Fibroblast of peridontal ligament (primary cell): ENCODE results near the gene REV1.
"Not testable (repeated sequence)": the region's sequence is repeated elsewhere in the genome, so short reads cannot be mapped to it uniquely, and the experiment has no call there.

Source experiments
- DNase-seq: peaks from one replicate; pipeline ENCODE4 v3.0.0-alpha.2; 2010; ENCODE audit errors: extremely low read depth

REV1 gene

DNA sequence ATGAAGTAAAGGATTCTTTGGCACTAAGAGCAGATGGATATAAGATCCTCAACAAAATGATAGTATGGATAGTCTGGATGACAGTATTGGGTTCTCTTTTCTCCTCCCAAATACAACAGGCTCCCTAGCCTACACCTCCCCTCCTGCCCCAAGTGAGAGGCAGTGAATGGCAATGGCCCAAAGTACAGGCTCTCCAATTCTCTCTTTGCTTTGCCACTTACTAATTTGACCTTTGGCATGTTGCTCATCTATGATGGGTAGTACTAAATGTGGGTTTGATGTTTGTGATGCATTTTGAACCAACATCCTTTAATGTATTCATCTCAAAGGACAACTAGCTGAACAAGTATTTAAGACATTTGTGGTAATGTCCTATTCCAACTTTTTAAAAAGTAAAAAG lies 86.7 kb downstream of the REV1 start:
- DNase-seq, result peak; percentile 11

DNA sequence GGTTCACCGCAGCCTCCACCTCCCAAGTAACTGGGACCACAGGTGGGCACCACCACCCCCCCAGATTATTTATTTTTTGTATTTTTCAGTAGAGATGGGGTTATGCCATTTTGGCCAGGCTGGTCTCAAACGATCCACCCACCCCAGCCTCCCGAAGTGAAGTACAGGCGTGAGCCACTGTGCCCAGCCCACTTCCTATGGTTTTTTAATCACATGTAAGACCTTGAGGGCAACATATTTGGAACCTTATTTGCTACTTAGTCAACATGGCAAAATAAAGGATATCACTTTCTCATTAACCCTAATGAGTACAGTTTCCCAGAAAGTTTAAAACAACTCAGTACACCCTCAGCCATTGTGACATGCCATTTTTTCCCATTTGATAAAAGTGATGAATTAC lies 88.0 kb downstream of the REV1 start:
- no peak for DNase-seq

DNA sequence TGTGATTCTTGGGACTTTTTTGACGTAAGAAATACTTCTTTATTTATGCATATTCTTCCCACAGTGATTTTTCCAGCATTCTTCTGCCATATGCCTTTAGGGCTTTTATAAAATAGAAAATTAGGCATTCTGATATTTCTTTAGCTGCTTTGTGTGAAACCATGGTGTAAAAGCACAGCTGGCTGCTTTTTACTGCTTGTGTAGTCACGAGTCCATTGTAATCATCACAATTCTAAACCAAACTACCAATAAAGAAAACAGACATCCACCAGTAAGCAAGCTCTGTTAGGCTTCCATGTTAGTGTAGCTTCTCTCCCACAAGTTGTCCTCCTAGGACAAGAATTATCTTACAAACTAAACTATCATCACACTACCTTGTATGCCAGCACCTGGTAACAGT lies 90.0 kb downstream of the REV1 start:
- DNase-seq, result no peak

DNA sequence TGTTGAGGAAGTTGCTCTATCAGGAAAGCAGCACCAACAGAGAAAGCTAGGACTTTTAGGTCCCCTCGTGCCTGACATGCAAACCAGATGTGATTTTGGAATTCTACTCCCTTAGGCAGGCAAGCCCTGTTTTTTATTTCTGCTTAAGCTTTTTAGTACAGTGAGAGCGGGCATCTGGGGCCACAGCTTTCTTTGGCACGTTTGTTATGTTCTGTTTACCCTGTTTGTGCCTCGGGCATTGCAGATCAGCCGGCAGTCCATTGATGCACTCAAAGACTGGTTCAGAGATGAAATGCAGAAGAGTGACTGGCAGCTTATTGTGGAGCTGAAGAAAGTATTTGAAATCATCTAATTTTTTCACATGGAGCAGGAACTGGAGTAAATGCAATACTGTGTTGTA lies 90.8 kb downstream of the REV1 start:
- no peak for DNase-seq

DNA sequence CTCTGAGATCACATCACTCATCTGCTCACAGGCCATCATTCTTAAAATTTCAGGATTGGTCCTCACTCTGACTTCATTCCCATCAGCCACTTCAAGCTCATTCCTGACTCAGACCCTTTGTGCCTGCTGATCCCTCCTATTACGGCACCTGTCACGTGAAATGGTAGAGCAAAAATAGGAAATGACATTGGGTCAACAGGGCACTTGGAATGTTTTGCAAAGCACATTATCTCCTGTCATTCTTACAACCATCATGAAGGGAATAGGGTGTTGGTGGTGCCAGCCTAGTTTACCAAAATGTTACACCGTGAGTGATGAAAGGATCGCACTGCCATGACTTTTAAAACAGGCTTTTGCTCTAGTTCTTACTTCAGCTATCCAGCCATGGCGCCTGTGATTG lies 91.5 kb downstream of the REV1 start:
- no peak for DNase-seq

DNA sequence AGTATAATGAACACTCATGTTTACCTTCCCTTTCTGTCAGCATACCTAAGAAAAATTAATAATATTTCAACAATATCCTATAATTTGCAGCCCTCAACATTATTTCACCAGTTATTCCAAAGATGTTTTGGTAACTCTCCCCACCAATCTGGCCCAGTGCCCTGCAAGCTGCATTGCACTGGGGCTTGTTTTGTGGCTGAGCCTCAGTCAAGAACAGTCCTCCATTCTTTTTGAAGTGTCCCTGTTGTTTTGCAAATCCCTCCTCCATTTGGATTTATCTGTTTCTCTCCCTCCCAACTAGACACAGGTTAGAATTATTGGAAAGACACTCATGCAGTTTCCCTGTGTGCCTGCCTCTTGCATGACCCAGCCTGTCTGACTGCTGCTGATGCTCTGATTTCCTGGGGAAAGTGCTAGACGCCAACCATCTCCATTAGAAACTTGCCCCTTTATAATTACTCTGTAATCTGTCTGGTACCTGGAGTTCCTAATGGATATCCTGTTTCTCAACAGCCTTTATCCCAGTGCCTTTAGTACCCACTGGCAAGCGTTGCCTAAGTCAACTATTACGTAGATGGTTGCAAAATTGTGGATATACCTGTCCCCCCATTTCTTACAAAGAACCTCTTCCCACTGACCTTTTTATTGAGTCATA lies 92.4 kb downstream of the REV1 start:
- DNase-seq, result no peak

DNA sequence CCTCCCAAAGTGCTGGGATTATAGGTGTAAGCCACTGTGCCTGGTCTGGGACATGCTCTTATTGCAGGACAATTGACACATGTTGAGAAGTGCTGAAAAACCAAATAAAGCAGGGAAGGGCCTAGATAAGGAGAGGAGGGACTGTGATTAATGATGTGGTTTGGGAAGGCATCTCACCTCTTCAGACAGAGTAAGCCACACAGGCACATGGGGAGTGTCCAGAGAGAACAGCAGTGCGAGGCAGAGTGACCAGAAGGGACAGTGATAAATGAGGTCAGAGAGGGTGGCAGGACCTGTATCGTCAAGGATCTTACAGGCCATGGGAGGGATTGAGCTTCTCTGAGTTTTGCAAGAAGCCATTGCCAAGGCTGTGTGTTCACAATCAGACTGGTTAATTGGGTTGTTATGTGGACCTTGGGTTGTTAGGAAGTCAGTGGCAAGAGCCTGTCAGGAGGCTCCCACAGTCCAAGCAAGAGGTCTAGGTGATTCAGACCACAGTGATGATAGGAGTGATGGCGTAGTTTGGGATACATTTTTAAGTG lies 94.2 kb downstream of the REV1 start:
- DNase-seq, result no peak

DNA sequence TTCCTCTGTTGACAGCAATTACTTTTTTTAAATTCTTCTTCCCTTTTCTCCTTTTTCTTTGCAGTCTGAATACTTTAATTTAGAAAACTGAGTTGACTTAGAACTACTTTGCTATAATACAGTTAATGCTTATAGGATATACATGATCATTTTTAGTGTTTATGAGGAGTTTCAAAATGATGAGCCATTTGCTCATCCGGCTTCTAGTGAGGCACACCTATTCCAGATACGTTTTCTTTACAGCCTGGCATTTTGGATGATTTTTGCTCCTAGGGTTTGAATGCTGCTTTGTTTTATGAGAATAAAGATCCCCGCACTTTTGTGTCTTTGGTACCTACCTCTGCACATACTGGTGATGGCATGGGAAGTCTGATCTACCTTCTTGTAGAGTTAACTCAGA lies 99.9 kb downstream of the REV1 start:
- DNase-seq, result no peak

DNA sequence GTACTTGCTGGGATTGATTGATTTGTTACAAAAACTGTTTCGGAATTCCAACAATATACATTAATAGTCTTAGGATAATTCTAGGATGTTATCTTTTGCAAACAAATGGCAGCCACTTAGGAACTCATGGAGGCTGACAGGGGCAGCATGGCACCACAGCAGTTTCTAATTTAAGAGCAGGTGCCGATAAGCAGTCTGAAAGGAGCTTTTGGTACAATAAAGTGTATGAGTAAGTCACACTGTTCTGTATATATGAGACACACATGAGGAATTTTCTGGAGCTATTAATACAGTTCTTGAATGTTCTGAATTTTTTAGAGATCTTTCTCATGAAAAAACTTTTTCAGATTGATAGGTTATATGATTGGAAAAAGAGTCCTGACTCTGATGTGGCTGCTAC lies 100.4 kb downstream of the REV1 start:
- peak; percentile 49 for DNase-seq

DNA sequence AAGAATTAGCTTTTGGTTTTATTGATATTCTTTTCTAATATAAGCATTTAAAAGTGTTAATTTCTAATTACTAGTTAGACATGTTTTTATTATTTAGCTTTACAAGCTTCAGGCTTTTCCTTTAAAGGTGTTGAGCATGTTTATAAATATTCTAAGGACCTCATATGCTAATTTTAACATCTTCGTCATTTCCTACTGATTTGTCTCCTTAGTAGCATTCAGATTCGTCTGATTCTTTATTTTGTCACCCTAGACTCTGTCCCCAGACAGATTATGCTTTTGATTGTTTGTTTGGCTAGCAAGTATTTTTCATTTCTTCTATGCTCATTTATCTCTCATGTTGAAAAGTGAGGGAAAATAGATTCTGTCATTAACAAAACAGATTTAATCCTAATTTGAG lies 100.9 kb downstream of the REV1 start:
- no peak for DNase-seq

DNA sequence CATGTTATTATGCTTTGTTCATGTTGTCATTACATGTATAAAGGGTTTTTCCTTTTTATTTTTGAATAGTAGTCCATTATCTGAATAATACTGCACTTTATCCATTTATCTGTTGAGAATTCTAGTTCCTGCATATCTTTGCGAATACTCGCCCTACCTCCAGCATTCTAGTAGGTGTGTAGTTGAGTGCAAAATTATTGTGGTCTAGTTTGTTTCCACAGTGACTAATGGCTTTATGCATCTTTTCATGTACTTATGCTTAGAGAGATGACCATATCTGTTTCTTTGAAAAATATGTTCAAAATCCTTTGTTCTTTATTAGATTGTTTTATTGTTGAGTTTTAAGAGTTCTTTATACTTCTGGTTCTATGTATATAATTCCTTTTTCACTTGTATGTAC lies 103.8 kb downstream of the REV1 start:
- no peak for DNase-seq

DNA sequence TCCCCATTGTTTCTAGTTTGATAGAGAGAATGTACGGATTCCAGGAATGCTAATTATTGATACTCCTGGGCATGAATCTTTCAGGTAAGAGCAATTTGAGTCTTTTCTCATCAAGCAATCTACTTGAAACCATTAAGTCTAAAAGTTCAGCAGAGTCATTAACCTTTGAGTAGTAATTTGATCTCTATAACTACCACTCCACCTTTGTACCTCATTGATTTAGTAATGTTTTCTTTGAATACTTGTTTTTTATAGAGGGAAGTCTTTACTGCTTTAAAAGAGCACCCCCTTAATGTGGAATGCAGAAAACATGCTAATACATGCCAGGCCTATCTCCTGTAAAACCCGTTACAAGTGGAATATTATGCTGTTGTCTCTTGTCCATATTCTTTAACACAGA lies 107.7 kb downstream of the REV1 start:
- no peak for DNase-seq

DNA sequence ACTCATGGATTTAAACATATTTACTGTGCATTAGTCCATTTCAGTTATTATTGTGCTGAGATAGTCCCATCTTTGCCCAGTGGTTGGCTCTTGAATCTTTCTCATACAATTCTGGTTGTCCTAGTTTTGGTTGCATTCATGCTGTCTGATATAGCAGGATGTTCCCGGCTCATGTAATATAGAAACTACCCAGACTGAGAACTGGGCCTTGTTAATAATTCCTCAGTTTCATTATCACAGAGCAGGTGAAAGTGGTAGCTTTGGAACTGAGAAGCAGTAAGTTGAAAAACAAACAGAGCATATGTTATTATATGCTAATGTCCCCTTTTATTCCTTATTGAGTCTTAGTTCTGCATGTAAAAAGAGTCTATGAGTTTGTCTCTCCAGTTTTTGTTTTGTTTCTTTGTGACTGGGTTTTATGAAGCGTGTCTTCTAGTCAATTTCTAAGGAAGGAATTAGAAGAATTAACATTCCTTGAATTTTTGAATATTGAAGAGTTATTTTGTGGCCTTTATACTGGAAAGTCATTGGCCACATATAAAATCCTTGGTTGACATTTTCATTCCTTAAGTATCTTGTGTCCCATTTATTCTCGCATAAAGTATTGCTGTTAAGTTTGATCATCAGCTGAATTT lies 109.3 kb downstream of the REV1 start:
- no peak for DNase-seq

DNA sequence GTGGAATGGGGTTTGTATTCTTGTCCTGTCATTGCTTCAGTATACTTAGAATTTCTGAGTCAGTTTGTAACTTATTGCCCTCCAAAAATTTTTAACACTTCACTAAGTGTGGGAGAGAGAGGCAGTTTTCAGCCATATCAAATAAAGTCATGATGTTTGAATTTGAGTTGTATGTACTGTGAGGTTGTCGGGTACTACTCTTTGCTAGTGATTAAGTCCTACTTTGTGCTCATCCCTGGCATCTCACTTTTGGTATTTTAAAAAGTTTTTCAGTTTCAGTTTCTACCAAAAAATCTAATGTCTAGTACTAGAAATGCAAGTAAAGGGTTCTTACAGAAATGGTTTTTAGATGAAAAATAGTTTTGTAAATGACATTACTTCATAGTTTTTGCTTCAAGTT lies 111.9 kb downstream of the REV1 start:
- no peak for DNase-seq

DNA sequence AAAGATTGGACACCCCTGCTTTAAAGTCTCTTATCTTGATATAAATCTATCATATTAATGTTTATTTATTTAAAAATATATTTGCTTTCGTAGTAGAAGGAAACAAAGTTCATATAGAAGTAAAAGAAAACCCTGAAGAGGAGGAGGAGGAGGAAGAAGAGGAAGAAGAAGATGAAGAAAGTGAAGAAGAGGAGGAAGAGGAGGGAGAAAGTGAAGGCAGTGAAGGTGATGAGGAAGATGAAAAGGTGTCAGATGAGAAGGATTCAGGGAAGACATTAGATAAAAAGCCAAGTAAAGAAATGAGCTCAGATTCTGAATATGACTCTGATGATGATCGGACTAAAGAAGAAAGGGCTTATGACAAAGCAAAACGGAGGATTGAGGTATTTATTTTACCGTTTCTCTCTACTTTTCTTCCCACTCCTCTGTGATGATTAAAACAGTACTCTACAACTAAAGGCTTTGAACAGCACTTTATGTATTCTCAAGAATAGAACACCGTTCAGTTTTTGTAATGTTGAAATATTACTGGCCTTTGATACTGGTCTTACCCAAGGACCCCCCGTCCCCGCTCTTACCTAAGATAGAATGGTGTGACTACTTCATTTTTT lies 113.5 kb downstream of the REV1 start:
- no peak for DNase-seq

DNA sequence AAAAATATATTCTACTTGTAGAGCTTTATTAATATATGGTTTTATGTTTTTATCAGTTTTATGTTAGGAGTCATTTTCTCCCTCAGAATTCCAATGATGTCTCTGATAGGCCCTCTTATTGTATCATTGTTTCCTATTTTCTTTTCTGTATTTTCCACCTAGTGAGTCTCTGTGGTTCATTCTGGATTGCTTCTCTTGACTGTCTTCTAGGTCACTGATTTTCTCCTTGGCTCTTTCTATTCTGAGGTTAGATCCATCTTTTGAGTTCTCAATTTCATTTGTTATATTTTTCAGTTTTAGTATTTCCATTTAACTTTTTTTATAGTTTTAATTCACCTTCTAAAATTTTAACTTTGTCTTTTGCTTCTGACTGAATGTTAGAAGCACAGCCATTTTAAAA lies 115.1 kb downstream of the REV1 start:
- no peak for DNase-seq

DNA sequence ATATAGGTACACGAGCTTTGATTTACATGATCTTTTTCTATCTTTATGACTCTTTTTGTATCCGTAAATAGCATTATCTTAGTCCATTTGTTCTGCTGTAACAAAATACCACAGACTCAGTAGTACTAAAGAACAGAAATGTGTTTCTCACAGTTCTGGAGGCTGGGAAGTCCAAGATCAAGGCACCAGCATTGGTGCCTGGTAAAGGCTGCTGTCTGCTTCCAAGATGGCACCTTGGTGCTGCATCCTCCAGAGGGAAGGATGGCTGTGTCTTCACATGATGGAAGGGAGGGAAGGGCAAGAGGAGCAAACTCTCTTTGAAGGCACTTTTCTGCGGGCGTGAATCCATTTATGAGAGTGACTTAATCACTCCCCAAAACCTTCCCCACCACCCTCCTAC lies 116.7 kb downstream of the REV1 start:
- DNase-seq, result no peak

DNA sequence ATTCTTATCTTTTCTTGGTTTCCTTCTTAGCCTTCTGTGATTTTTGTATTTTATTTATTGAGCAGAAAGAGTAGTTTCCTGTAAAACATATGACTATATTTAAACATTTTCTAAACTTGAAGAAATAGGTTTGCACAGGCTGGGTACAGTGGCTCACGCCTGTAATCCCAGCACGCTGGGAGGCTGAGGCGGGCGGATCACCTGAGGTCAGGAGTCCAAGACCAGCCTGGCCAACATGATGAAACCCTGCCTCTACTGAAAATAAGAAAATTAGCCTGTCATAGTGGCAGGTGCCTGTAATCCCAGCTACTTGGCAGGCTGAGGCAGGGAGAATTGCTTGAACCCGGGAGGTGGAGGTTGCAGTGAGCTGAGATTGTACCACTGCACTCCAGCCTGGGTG lies 121.0 kb downstream of the REV1 start:
- not testable (repeated sequence) for DNase-seq

DNA sequence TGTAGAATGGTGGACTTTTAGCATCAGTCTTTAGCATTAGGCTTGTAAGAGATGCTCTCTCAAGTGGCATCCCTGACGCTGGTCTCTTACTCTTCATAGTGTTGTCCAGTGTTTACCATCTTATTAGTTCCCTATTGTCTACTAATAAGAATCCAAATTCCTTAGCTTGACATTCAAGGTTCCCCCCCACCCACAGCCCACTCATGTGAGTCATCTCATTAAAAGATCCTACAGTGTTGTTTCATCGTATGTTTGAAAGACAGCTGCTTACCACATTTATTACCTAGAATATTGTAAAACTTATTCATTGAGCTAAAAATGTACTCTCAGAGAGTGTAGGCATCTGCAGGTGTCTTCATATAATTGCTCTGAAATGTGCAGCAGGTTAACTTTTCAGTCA lies 124.2 kb downstream of the REV1 start:
- DNase-seq, result no peak

DNA sequence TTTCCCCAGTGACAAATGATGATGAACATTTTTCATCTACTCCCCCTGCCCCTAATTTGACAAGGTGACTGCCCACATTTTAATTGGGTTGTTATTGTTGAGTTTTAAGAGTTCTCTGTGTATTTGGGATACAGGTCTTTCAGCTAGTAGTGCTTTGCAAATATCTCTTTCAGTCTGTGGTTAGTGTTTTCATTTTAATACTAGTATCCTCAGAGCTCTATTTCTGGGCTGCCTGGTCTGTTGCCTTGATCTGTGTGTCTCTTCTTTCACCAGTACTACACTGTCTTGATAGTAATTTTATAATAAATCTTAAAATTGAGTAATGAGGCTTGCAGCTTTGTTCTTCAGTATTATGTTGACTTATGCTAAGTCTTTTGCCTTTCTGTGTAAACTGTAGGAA lies 133.0 kb downstream of the REV1 start:
- no peak for DNase-seq

DNA sequence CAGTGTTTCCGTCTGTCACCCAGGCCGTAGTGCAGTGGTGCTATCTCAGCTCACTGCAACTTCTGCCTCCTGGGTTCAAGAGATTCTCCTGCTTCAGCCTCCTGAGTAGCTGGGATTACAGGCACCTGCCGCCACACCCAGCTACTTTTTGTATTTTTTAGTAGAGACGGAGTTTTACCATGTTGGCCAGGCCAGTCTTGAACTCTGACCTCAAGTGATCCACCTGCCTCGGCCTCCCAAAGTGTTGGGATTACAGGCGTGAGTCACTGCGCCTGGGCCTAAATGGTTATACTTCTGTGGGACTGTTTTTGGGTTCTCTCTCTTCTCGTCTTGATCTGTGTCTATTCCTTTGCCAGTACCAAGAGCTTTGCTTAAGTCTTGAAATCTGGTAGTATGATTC lies 135.0 kb downstream of the REV1 start:
- DNase-seq, result not testable (repeated sequence)

DNA sequence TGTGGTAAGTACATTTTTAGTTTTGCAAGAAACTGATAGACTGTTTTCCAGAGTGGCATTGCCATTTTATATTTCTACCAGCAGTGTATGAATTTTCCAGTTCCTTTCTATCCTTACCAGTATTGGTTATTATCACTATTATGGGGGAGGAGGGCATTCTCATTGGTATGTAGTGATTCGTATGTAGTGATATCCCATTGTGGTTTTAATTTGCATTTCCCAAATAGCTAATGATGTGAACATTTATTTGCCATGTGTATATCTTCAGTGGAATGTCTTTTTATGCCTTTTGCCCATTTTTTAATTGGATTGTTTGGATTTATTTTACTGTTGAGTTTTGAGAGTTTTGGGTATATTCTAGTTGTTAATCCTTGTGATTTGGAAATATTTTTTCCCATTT lies 135.7 kb downstream of the REV1 start:
- DNase-seq, result peak; percentile 58
